Ectodermal cell (in vitro differentiated cells): ENCODE results near the gene DAP.

Experiments used
- H3K27ac ChIP-seq: 2 replicates; pipeline ENCODE4 v1.7.0; 2013; ENCODE audit warnings: mild to moderate bottlenecking, low read depth, low read length; ENCODE audit not compliant: insufficient read depth, poor library complexity, severe bottlenecking
- H3K27me3 ChIP-seq: 2 replicates; pipeline ENCODE4 v1.7.0; 2013; ENCODE audit warnings: mild to moderate bottlenecking, low read length; ENCODE audit not compliant: insufficient read depth, control insufficient read depth, poor library complexity, severe bottlenecking
- H3K36me3 ChIP-seq: one replicate; pipeline ENCODE4 v1.7.0; 2013; ENCODE audit warnings: low read length; ENCODE audit not compliant: control insufficient read depth, insufficient read depth
- H3K4me1 ChIP-seq: one replicate; pipeline ENCODE4 v1.7.0; 2013; ENCODE audit warnings: low read length; ENCODE audit not compliant: control insufficient read depth, insufficient read depth
- H3K4me3 ChIP-seq: 2 replicates; pipeline ENCODE4 v1.7.0; 2013; ENCODE audit warnings: low read depth, low read length, control low read depth; ENCODE audit not compliant: insufficient read depth
- H3K9me3 ChIP-seq: 2 replicates; pipeline ENCODE4 v1.7.0; 2013; ENCODE audit warnings: mild to moderate bottlenecking, low read length, moderate library complexity; ENCODE audit not compliant: control insufficient read depth
- WGBS, 2 experiments: methylation state at CpG; one replicate each; pipeline ENCODE4 v1.1.7; 2013; ENCODE audit warnings: missing lambda C conversion rate in 2 of 2; 5-methylcytosine and 5-hydroxymethylcytosine counted together

Gene DAP

DNA sequence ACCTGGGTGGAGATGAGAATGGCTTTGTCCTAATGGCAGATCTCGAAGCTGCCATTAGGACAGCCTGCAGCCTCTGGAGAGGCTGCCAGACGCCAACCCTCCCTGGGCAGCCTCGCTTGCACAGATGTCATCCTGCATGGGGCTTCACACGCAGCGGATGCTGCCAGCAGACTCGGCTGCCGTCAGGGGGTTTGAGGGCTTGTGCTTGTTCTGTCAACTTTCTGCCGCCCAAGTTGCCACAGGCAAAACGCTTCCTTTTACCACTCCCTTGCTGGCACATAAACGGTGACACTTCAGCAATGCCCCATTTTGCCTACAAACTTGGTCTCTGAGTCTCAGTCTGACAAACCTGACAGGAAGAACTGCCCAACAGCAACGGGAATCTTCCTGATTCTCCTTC lies 24.7 kb downstream of the DAP start:
- Histone ChIP-seq H3K27ac (no peak overlapping the region), H3K4me3 (no peak overlapping the region), H3K27me3 (no peaks in the 10 kb centered on the region), H3K9me3 (no peaks in the 10 kb centered on the region), H3K36me3 (peaks cover 28% of the 10 kb centered on the region), H3K4me1 (no peaks in the 10 kb centered on the region)
- 84 to 87% methylated on average over 11 of the region's 11 CpGs for WGBS, 2 experiments

DNA sequence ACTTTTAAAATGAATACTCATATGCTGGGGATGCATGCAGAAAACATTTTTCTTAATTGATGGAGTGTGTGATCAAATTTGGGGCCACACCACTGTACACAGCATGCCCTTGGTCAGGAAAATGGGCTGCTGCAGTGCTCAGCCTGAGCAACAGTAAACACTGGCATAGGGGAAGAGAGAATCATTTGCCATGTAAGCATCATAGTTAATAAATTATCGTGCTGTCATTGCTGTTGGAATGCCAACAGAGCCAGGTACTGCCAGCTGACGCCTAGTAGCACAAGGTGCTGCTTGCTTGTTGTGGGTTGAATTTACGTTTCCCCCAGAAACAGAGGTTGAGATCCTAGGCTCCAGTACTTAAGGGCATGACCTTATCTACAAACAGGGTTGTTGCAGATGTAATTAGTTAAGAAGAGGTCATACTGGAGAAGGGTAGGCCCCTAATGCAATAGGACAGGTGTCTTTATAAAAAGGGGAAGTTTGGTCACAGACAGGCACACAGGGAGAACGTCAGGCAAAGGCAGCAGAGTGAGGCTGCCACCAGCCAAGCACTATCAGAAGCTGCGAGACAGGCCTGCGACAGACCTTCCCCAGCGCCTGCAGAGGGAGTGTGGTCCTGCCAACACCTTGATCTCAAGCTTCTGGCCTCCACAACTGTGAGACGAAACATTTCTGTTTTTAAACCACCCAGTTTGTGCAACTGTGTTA lies 25.3 kb downstream of the DAP start:
- no peak overlapping the region for H3K27ac ChIP-seq
- H3K9me3 ChIP-seq = no peaks in the 10 kb centered on the region
- whole genome bisulfite sequencing, 2 experiments = 91% methylated on average over 8 of the region's 8 CpGs
- peaks cover 22% of the 10 kb centered on the region for H3K36me3 ChIP-seq
- H3K4me3 ChIP-seq = no peak overlapping the region
- H3K27me3 ChIP-seq = no peaks in the 10 kb centered on the region
- no peaks in the 10 kb centered on the region for H3K4me1 ChIP-seq

GRCh38 chr5:10734832-10735523 lies 26.1 kb downstream of the DAP start:
- H3K27ac ChIP-seq = no peak overlapping the region
- H3K36me3 ChIP-seq = peaks cover 19% of the 10 kb centered on the region
- no peaks in the 10 kb centered on the region for H3K9me3 ChIP-seq
- H3K27me3 ChIP-seq = no peaks in the 10 kb centered on the region
- WGBS, 2 experiments = 81 to 85% methylated on average over 8 of the region's 8 CpGs
- no peaks in the 10 kb centered on the region for H3K4me1 ChIP-seq
- H3K4me3 ChIP-seq = no peak overlapping the region

- H3K4me3 ChIP-seq = no peak overlapping the region
- H3K9me3 ChIP-seq = no peaks in the 10 kb centered on the region
- WGBS, 2 experiments = 87 to 96% methylated on average over 10 to 11 of the region's 11 CpGs
- H3K27ac ChIP-seq = no peak overlapping the region
- no peaks in the 10 kb centered on the region for H3K4me1 ChIP-seq
- H3K27me3 ChIP-seq = no peaks in the 10 kb centered on the region
- peaks cover 13% of the 10 kb centered on the region for H3K36me3 ChIP-seq
These were observed 26.9 kb downstream of the DAP start for GRCh38 chr5:10734037-10734709.

- no peak overlapping the region for H3K27ac ChIP-seq
- WGBS, 2 experiments = 94 to 100% methylated on average over 2 of the region's 2 CpGs
- no peaks in the 10 kb centered on the region for H3K27me3 ChIP-seq
- no peak overlapping the region for H3K4me3 ChIP-seq
- H3K4me1 ChIP-seq = no peaks in the 10 kb centered on the region
- H3K9me3 ChIP-seq = no peaks in the 10 kb centered on the region
- peaks cover 12% of the 10 kb centered on the region for H3K36me3 ChIP-seq
These were observed 27.6 kb downstream of the DAP start for GRCh38 chr5:10733426-10733825.

DNA sequence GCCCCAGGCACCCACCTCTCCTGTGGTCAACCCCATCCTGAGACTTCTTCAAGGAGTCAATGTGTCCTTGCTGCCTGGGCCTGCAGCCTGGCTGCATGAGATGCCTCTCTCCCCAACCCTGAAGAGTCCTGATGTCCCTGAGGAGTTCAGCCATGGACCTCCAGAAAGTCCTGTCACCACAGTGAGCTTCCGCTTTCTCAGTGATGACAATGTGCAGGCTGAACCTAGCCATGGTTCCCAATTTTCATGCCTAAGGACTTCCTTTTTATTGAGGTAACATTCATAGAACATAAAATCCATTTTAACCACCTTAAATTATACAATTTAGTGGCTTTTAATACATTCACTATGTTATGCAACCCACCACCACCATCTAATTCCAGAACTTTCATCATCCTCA lies 29.1 kb downstream of the DAP start:
- no peaks in the 10 kb centered on the region for H3K27me3 ChIP-seq
- no peak overlapping the region for H3K4me3 ChIP-seq
- no peaks in the 10 kb centered on the region for H3K9me3 ChIP-seq
- peaks cover 4% of the 10 kb centered on the region for H3K36me3 ChIP-seq
- H3K27ac ChIP-seq = no peak overlapping the region
- WGBS, 2 experiments = 94 to 97% methylated on average over 1 of the region's 1 CpG
- H3K4me1 ChIP-seq = no peaks in the 10 kb centered on the region

DNA sequence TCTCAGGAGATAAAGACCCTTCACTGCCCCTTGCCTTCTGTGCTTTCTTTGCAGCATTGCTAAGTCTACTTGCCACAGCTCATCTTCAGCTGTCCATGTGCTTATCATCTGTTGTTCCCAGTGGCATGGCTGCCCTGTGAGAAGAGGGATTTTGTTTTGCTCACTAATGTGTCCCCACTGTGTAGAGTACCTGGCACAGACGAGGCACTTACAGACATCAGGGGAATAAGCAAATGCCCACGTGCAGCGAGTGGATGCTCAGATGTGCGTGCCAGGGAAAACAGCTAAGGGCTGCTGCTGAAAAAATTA lies 31.0 kb downstream of the DAP start:
- Histone ChIP-seq H3K27me3 (no peaks in the 10 kb centered on the region), H3K9me3 (no peaks in the 10 kb centered on the region), H3K27ac (no peak overlapping the region), H3K36me3 (peaks cover 4% of the 10 kb centered on the region), H3K4me3 (no peak overlapping the region), H3K4me1 (no peaks in the 10 kb centered on the region)
- WGBS, 2 experiments = 89 to 94% methylated on average over 4 of the region's 4 CpGs

GRCh38 chr5:10729320-10730042 lies 31.6 kb downstream of the DAP start:
- Histone ChIP-seq H3K27me3 (no peaks in the 10 kb centered on the region), H3K4me3 (no peak overlapping the region), H3K36me3 (peaks cover 4% of the 10 kb centered on the region), H3K4me1 (no peaks in the 10 kb centered on the region), H3K9me3 (no peaks in the 10 kb centered on the region), H3K27ac (no peak overlapping the region)
- 94% methylated on average over 9 of the region's 9 CpGs for WGBS, 2 experiments

DNA sequence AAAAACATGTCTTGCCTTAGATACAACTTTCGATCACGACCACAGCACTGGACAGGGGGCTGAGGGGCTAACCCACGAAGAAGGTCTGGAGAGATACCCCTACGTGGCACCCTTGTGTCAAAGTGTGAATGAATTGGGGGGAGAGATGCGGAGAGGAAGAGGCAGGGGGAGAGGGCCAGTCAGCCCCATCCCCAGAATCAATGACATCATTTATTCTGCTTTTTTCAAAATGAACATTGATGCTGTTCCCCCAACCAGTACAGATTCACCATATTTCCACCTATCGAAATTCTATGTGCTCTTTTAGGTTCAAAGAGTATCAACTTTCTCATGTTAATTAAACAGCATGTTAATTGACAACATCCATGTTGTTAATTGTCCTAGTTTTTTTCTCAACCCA lies 32.4 kb downstream of the DAP start:
- Histone ChIP-seq H3K4me1 (no peaks in the 10 kb centered on the region), H3K27me3 (no peaks in the 10 kb centered on the region), H3K36me3 (peaks cover 4% of the 10 kb centered on the region), H3K4me3 (no peak overlapping the region), H3K9me3 (no peaks in the 10 kb centered on the region), H3K27ac (no peak overlapping the region)
- WGBS, 2 experiments = 93 to 94% methylated on average over 5 to 6 of the region's 6 CpGs

DNA sequence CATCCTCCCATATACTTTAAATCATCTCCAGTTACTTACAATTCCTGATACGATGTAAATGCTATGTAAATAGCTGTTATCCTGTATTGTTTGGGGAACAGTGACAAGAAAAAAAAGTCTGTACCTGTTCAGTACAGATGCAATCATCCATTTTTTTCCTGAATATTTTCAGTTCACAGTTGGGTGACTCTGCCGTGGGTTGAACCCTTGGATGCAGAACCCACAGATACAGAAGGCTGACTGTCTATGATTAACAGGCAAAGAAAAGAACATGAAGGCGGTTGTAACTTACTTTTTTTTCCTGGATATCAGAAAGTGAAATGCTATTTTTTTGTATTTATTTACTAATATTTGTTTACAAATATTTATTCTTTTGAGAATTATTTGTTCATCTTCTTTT lies 33.2 kb downstream of the DAP start:
- WGBS, 2 experiments = 81 to 95% methylated on average over 1 to 2 of the region's 3 CpGs
- Histone ChIP-seq H3K27ac (no peak overlapping the region), H3K27me3 (no peaks in the 10 kb centered on the region), H3K9me3 (no peaks in the 10 kb centered on the region), H3K4me3 (no peak overlapping the region), H3K4me1 (no peaks in the 10 kb centered on the region), H3K36me3 (peaks cover 4% of the 10 kb centered on the region)
